HG02852 (cell line): Measurements from ENCODE around the gene CD8B.
"Not testable (repeated sequence)": the region's sequence is repeated elsewhere in the genome, so short reads cannot be mapped to it uniquely, and the experiment has no call there.

Source experiments
- ATAC-seq: cut with Tn5 transposase; IDR thresholded peaks from one replicate; pipeline ENCODE4 v1.9.1; 2021; ENCODE audit warnings: mild to moderate bottlenecking, moderate library complexity; ENCODE audit not compliant: unreplicated experiment

Gene CD8B

GRCh38 chr2:86861628-86862379, at the start of gene CD8B:
TSS of gene CD8B (minus strand) at chr2:86861886. CDS start at chr2:86861865, 21 bp downstream.
- not testable (repeated sequence) for ATAC-seq

- ATAC-seq = not testable (repeated sequence)
Observed at GRCh38 chr2:86905868-86906267, 44.2 kb upstream of the CD8B start.

GRCh38 chr2:86900687-86901086, 39.0 kb upstream of the CD8B start:
- ATAC-seq = not testable (repeated sequence)

- ATAC-seq = not testable (repeated sequence)
Observed at GRCh38 chr2:86886026-86886425, 24.3 kb upstream of the CD8B start.

GRCh38 chr2:86882865-86883264, 21.2 kb upstream of the CD8B start:
- ATAC-seq = not testable (repeated sequence)

GRCh38 chr2:86882118-86882665, 20.5 kb upstream of the CD8B start:
- not testable (repeated sequence) for ATAC-seq

GRCh38 chr2:86878986-86879385, 17.3 kb upstream of the CD8B start:
- ATAC-seq = not testable (repeated sequence)

GRCh38 chr2:86870941-86871340, 9.3 kb upstream of the CD8B start:
- ATAC-seq = not testable (repeated sequence)

- ATAC-seq = not testable (repeated sequence)
Observed at GRCh38 chr2:86868895-86869468, 7.3 kb upstream of the CD8B start.

GRCh38 chr2:86862380-86862703, 656 bp upstream of the CD8B start:
- ATAC-seq = not testable (repeated sequence)

GRCh38 chr2:86861175-86861574, 511 bp downstream of the CD8B start:
- not testable (repeated sequence) for ATAC-seq

- not testable (repeated sequence) for ATAC-seq
Observed at GRCh38 chr2:86860573-86860972, 1.1 kb downstream of the CD8B start.

GRCh38 chr2:86857688-86858087, 4.0 kb downstream of the CD8B start:
- ATAC-seq = not testable (repeated sequence)

GRCh38 chr2:86856498-86856897, 5.2 kb downstream of the CD8B start:
- ATAC-seq = not testable (repeated sequence)

- ATAC-seq = not testable (repeated sequence)
Observed at GRCh38 chr2:86855981-86856380, 5.7 kb downstream of the CD8B start.

GRCh38 chr2:86851581-86851980, 10.1 kb downstream of the CD8B start:
- not testable (repeated sequence) for ATAC-seq

GRCh38 chr2:86842607-86843234, 19.0 kb downstream of the CD8B start:
- not testable (repeated sequence) for ATAC-seq

GRCh38 chr2:86841330-86841729, 20.4 kb downstream of the CD8B start:
- ATAC-seq = not testable (repeated sequence)

- ATAC-seq = not testable (repeated sequence)
Observed at GRCh38 chr2:86839871-86840548, 21.7 kb downstream of the CD8B start.

- not testable (repeated sequence) for ATAC-seq
Observed at GRCh38 chr2:86839455-86839854, 22.2 kb downstream of the CD8B start.

- ATAC-seq = not testable (repeated sequence)
Observed at GRCh38 chr2:86837714-86838113, 24.0 kb downstream of the CD8B start.
